Choroid plexus epithelial cell (primary cell): ENCODE measurements around the gene LRRC47.

Source experiments
- DNase-seq: peaks from one replicate; pipeline ENCODE4 v3.0.0-alpha.2; 2010; ENCODE audit warnings: low read depth
- H3K4me3 ChIP-seq: 2 replicates; pipeline ENCODE4 v1.5.1; 2011; ENCODE audit warnings: low read depth, mild to moderate bottlenecking, control low read depth, low read length, moderate library complexity
- TF ChIP-seq, protein P1 (sequence below): conservative IDR thresholded peaks from 2 replicates; pipeline ENCODE4 v1.5.1; 2011; ENCODE audit warnings: low read depth, mild to moderate bottlenecking, control low read depth, inconsistent platforms, low read length, moderate library complexity

Gene LRRC47

DNA sequence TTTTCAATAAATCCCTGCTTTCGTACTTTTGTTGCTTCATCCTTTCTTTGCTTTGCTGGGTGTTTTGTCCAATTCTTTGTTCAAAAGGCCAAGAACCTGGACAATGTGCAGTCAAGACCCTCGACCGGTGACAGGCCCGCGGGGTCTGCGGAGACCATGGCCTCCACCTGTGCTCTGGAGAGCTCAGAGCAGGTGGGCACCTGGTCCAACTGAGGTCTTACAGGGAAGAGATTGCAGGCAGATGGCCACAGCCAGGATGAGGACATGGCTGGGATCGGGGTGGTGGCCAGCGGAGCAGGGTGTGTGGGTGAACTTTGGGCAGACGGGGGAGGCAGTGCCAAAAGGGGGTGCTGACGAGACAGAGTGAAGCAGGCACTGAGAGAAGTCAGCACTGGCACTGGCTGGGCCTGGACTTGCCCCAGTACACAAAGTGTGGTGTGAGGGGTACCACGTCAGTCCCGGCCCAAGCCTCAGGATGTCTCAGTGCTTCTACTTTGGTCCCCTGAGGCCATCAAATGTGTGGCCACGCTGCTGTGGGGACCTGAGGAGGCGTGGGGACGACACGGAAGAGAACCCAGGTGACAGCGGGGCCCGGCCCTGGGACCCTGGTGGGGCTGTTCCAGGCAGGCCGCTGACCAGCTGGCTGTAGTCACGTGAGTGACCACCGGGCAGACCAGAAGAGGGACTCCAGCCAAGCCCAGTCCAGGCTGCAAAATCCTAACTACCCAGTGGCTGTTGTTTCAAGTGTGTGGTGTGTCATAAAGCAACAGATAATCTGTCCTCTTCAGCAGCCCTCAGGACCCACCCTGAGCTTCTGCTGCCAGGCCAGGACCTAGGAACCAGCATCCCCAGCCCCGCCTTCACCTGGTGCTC lies 54.5 kb downstream of the LRRC47 start:
- no peak overlapping the region for H3K4me3 ChIP-seq
- DNase-seq, result no peak
- TF ChIP-seq, protein P1, sequence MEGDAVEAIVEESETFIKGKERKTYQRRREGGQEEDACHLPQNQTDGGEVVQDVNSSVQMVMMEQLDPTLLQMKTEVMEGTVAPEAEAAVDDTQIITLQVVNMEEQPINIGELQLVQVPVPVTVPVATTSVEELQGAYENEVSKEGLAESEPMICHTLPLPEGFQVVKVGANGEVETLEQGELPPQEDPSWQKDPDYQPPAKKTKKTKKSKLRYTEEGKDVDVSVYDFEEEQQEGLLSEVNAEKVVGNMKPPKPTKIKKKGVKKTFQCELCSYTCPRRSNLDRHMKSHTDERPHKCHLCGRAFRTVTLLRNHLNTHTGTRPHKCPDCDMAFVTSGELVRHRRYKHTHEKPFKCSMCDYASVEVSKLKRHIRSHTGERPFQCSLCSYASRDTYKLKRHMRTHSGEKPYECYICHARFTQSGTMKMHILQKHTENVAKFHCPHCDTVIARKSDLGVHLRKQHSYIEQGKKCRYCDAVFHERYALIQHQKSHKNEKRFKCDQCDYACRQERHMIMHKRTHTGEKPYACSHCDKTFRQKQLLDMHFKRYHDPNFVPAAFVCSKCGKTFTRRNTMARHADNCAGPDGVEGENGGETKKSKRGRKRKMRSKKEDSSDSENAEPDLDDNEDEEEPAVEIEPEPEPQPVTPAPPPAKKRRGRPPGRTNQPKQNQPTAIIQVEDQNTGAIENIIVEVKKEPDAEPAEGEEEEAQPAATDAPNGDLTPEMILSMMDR, result no peak

DNA sequence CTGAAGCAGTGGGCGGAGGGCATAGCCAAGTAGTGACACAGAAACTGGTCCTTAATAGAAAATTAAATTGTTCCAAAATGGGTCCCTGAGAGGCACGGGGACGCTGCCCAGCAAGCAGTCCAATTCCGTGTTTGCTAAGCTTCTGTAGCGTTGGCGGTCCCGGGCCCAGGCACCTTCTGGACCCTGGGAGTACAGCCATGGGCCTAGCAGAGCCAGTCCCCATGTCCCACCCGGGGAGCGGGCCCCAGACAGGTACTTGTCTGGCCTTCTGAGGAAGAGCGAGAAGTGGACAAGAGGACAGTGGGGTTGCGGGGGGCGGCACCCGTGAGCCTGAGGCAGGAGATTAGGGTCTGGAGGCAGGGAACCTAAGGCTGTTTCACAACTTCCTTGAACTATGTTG lies 55.5 kb downstream of the LRRC47 start:
- TF ChIP-seq, protein P1, result no peak
- no peak for DNase-seq
- no peak overlapping the region for H3K4me3 ChIP-seq

DNA sequence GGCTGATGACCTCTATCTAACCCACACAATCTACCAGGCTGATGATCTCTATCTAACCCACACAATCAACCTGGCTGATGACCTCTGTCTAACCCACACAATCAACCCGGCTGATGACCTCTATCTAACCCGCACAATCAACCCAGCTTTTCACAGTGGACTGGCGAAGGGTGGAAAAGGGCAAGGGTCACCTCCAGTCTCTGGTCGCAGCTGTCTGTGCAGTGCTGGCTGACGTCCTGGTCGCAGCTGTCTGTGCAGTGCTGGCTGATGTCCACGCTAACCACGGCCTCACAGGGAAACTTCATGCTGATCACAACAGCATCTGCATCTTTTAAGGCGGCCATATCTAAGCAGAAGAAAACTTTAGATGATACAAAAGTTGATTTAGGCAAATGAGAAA lies 56.3 kb downstream of the LRRC47 start:
- H3K4me3 ChIP-seq, result no peak overlapping the region
- TF ChIP-seq, protein P1, result no peak
- DNase-seq, result no peak

DNA sequence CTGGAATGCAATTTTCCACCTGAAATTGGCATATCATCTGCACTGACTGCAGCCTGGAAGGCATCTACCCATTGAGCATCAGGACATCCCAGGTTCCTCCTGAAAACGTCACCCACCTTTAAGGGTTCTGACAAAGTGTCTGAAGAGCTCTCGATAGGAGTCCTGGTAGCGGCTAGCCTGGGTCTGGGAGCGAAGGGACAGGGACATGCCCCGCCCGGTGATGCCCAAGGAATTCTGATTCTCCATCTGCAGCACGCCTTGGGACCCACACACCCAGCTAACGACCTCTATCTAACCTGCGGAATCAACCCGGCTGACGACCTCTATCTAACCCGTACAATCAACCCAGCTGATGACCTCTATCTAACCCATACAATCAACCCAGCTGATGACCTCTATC lies 57.4 kb downstream of the LRRC47 start:
- TF ChIP-seq, protein P1, result no peak
- H3K4me3 ChIP-seq, result no peak overlapping the region
- no peak for DNase-seq

DNA sequence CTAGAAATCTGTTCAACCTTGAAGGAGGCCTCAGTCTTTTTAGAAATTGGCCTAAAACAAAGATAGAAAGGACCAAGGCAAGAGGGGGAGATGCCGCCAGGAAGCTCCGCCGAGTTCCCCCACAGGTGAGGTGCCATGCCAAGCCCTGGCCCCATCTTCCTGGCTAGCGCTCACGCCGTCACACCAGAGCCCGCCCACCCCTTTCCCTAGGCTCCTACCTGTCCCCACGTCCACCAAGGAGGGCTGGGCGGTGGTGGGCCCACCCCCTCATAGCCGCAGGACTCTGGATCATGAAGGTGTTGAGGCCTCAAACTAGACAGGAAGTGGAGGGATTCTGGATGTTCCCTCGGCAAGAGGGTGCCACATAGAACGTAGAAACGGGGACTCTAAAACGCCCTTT lies 59.6 kb downstream of the LRRC47 start:
- TF ChIP-seq, protein P1, result no peak
- H3K4me3 ChIP-seq, result no peak overlapping the region
- DNase-seq, result no peak

DNA sequence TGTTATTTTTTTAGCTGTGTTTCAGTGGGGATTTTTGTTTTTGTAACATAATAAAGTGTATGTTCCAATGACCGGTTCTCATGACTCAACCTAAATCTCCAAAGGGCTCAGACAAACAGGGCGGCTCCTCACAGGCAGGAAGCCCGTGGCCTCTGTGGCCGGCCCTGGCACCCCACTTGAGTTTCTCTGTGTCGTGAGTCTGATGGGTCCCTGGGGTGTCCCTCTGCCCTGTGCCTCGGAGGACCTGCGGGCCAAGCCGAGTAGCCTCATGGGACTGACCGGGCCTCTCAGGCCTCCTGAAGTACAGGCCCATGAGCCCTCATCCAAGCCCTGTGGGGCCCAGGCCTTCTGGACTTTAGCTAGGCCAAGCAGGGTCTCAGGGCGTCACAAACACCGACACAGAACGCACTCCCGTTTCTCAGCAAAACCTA lies 60.2 kb downstream of the LRRC47 start:
- TF ChIP-seq, protein P1, result no peak
- H3K4me3 ChIP-seq, result no peak overlapping the region
- no peak for DNase-seq

DNA sequence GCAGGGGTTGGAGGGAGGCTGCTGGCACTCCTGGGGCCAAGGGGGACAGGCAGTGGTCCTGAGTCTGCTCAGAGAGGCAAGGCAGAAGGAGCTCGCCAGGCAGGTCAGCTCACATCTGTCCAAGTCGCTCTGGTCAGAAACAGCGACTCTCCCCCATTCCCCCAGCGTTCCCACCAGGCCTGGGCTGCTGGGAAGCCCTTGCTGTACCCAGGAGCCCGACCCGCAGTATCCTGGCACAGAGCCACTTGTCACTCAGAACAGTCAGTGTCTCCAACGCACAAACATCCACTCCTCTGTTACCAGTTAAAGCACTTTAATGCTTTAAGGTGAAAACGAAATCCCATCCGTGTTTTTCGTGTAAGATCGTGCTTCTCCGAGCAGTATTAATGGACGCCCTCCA lies 60.6 kb downstream of the LRRC47 start:
- no peak overlapping the region for H3K4me3 ChIP-seq
- TF ChIP-seq, protein P1, result no peak
- no peak for DNase-seq
